ENCODE results near the gene RNF43. TPM values are rescaled to one million over a fixed set of nuclear protein-coding genes. Genes with fewer than 3 reads are reported as not detected.
"Not testable (repeated sequence)": the region's sequence is repeated elsewhere in the genome, so short reads cannot be mapped to it uniquely, and the experiment has no call there.

Gene RNF43
- total RNA-seq, 2 experiments from 2014 or later: 0.23 to 0.52 TPM

GRCh38 chr17:58400826-58401225, 16.5 kb downstream of the RNF43 start:
- H3K4me3 Mint-ChIP-seq: no peak overlapping the region
- no peaks in the 10 kb centered on the region for H3K9me3 Mint-ChIP-seq (ENCODE audit: low read depth)
- CTCF ChIA-PET: interaction anchor here (0.8 to 1.4 kb wide), 2 partner anchors 83 to 151 kb away, joined by 3 to 4 read pairs; no protein-coding TSS in a partner anchor
- no peak for ATAC-seq
- DNase-seq: no peak
- peaks cover 8% of the 10 kb centered on the region for H3K4me1 Mint-ChIP-seq
- H3K27ac Mint-ChIP-seq: no peak overlapping the region
- peaks cover 2% of the 10 kb centered on the region for H3K27me3 Mint-ChIP-seq
- no peaks in the 10 kb centered on the region for H3K36me3 Mint-ChIP-seq

GRCh38 chr17:58399974-58400373, 17.4 kb downstream of the RNF43 start:
- Mint-ChIP-seq H3K36me3 (no peaks in the 10 kb centered on the region), H3K4me1 (peaks cover 8% of the 10 kb centered on the region), H3K27ac (no peak overlapping the region), H3K27me3 (peaks cover 2% of the 10 kb centered on the region), H3K4me3 (no peak overlapping the region), H3K9me3 (ENCODE audit: low read depth) (no peaks in the 10 kb centered on the region)
- no peak for ATAC-seq
- DNase-seq: no peak
- CTCF ChIA-PET: interaction anchor here (0.6 to 1.4 kb wide), 5 partner anchors 15 to 349 kb away, joined by 3 to 4 read pairs (median 3); no protein-coding TSS in a partner anchor

GRCh38 chr17:58398574-58399266, 18.6 kb downstream of the RNF43 start:
- ATAC-seq: no peak
- Mint-ChIP-seq H3K27ac (no peak overlapping the region), H3K27me3 (peaks cover 2% of the 10 kb centered on the region), H3K4me1 (peaks cover 8% of the 10 kb centered on the region), H3K9me3 (ENCODE audit: low read depth) (no peaks in the 10 kb centered on the region), H3K36me3 (no peaks in the 10 kb centered on the region), H3K4me3 (no peak overlapping the region)
- DNase-seq: no peak
- CTCF ChIA-PET: no interaction called here

- ATAC-seq; H3K9me3 Mint-ChIP-seq (ENCODE audit: low read depth); H3K27ac Mint-ChIP-seq; H3K36me3 Mint-ChIP-seq; H3K4me3 Mint-ChIP-seq; CTCF ChIA-PET; H3K27me3 Mint-ChIP-seq; H3K4me1 Mint-ChIP-seq; DNase-seq: not testable (repeated sequence)
Observed at GRCh38 chr17:58397421-58397820, 19.9 kb downstream of the RNF43 start.

GRCh38 chr17:58396173-58396572, 21.2 kb downstream of the RNF43 start:
- Mint-ChIP-seq H3K4me1 (peaks cover 2% of the 10 kb centered on the region), H3K9me3 (ENCODE audit: low read depth) (no peaks in the 10 kb centered on the region), H3K27ac (no peak overlapping the region), H3K4me3 (no peak overlapping the region), H3K27me3 (peaks cover 2% of the 10 kb centered on the region), H3K36me3 (no peaks in the 10 kb centered on the region)
- CTCF ChIA-PET: no interaction called here
- ATAC-seq (no peak), DNase-seq (no peak)

- Mint-ChIP-seq H3K4me1 (peaks cover 2% of the 10 kb centered on the region), H3K27ac (no peak overlapping the region), H3K27me3 (peaks cover 8% of the 10 kb centered on the region), H3K4me3 (no peak overlapping the region), H3K36me3 (no peaks in the 10 kb centered on the region), H3K9me3 (ENCODE audit: low read depth) (no peaks in the 10 kb centered on the region)
- CTCF ChIA-PET: interaction anchor here (0.7 to 1.7 kb wide), 2 partner anchors 23 to 43 kb away, joined by 3 to 5 read pairs; partner anchors contain the start of gene RNF43
- ATAC-seq (no peak), DNase-seq (no peak)
Observed at GRCh38 chr17:58394534-58395223, 22.7 kb downstream of the RNF43 start.

GRCh38 chr17:58391302-58391984, 25.9 kb downstream of the RNF43 start:
- Mint-ChIP-seq H3K27me3 (peaks cover 6% of the 10 kb centered on the region), H3K4me3 (no peak overlapping the region), H3K36me3 (no peaks in the 10 kb centered on the region), H3K9me3 (ENCODE audit: low read depth) (no peaks in the 10 kb centered on the region), H3K4me1 (peaks cover 8% of the 10 kb centered on the region), H3K27ac (no peak overlapping the region)
- ATAC-seq (no peak), DNase-seq (no peak)
- CTCF ChIA-PET: no interaction called here

GRCh38 chr17:58390884-58391283, 26.4 kb downstream of the RNF43 start:
- CTCF ChIA-PET: interaction anchor here (1.2 to 2.0 kb wide), 2 partner anchors 22 to 25 kb away, joined by 4 to 5 read pairs; no protein-coding TSS in a partner anchor
- DNase-seq: no peak
- no peak for ATAC-seq
- Mint-ChIP-seq H3K27me3 (peaks cover 6% of the 10 kb centered on the region), H3K9me3 (ENCODE audit: low read depth) (no peaks in the 10 kb centered on the region), H3K27ac (no peak overlapping the region), H3K4me1 (peaks cover 8% of the 10 kb centered on the region), H3K4me3 (no peak overlapping the region), H3K36me3 (no peaks in the 10 kb centered on the region)

GRCh38 chr17:58388302-58389190, 28.8 kb downstream of the RNF43 start:
- no peak for ATAC-seq
- peaks cover 8% of the 10 kb centered on the region for H3K4me1 Mint-ChIP-seq

GRCh38 chr17:58387834-58388233, 29.5 kb downstream of the RNF43 start:
- Mint-ChIP-seq H3K27me3 (peaks cover 6% of the 10 kb centered on the region), H3K27ac (no peak overlapping the region), H3K4me1 (peaks cover 11% of the 10 kb centered on the region), H3K4me3 (no peak overlapping the region), H3K9me3 (ENCODE audit: low read depth) (no peaks in the 10 kb centered on the region), H3K36me3 (no peaks in the 10 kb centered on the region)
- no peak for DNase-seq
- CTCF ChIA-PET: no interaction called here
- no peak for ATAC-seq

More at GRCh38 chr17:58388302-58389190, 28.8 kb downstream of the RNF43 start:
- Mint-ChIP-seq H3K36me3 (no peaks in the 10 kb centered on the region), H3K27me3 (peaks cover 6% of the 10 kb centered on the region), H3K9me3 (ENCODE audit: low read depth) (no peaks in the 10 kb centered on the region), H3K4me3 (no peak overlapping the region), H3K27ac (no peak overlapping the region)
- CTCF ChIA-PET: interaction anchor here (1.0 to 2.0 kb wide), 2 partner anchors 27 to 102 kb away, joined by 5 to 6 read pairs; no protein-coding TSS in a partner anchor
- no peak for DNase-seq

GRCh38 chr17:58386708-58387107, 30.6 kb downstream of the RNF43 start:
- DNase-seq (no peak), ATAC-seq (no peak)
- H3K27me3 Mint-ChIP-seq: peaks cover 6% of the 10 kb centered on the region
- H3K27ac Mint-ChIP-seq: no peak overlapping the region
- H3K4me3 Mint-ChIP-seq: no peak overlapping the region
- CTCF ChIA-PET: no interaction called here
- H3K36me3 Mint-ChIP-seq: peaks cover 2% of the 10 kb centered on the region
- H3K9me3 Mint-ChIP-seq (ENCODE audit: low read depth): no peaks in the 10 kb centered on the region
- H3K4me1 Mint-ChIP-seq: peaks cover 21% of the 10 kb centered on the region

GRCh38 chr17:58385359-58385899, 31.9 kb downstream of the RNF43 start:
- H3K9me3 Mint-ChIP-seq (ENCODE audit: low read depth): no peaks in the 10 kb centered on the region
- DNase-seq (no peak), ATAC-seq (no peak)
- peaks cover 26% of the 10 kb centered on the region for H3K4me1 Mint-ChIP-seq
- peaks cover 4% of the 10 kb centered on the region for H3K27me3 Mint-ChIP-seq
- CTCF ChIA-PET: no interaction called here
- H3K36me3 Mint-ChIP-seq: peaks cover 2% of the 10 kb centered on the region
- H3K4me3 Mint-ChIP-seq: no peak overlapping the region
- no peak overlapping the region for H3K27ac Mint-ChIP-seq

Measured in activated CD8-positive, alpha-beta memory T cell treated with anti-CD3 and anti-CD28 coated beads, Interleukin-2, amount 10 ng/mL, durations not matched to agents 7 days and 5 days (primary cell).